B cell (primary cell): ENCODE results near the gene ZNF587B.
"Not testable (repeated sequence)": the region's sequence is repeated elsewhere in the genome, so short reads cannot be mapped to it uniquely, and the experiment has no call there.

Experiments
- CTCF ChIP-seq: fragments of 200-600 bp; IDR thresholded peaks from one replicate; pipeline ENCODE4 v1.8.0; 2022; ENCODE audit warnings: antibody characterized with exemption, mild to moderate bottlenecking
- EZH2 ChIP-seq: IDR thresholded peaks from 2 replicates; pipeline ENCODE4 v1.6.1; 2012; ENCODE audit warnings: borderline replicate concordance, low read depth, mild to moderate bottlenecking, moderate library complexity, low read length; ENCODE audit not compliant: insufficient read depth, poor library complexity, severe bottlenecking

GRCh38 chr19:57812975-57813820 lies 16.9 kb upstream of the ZNF587B start:
- not testable (repeated sequence) for TF ChIP-seq EZH2, CTCF
